ENCODE results near the gene FANCD2OS.

The FANCD2OS gene

GRCh38 chr3:10154335-10155122, 46.5 kb upstream of the FANCD2OS start:
- no peak overlapping the region for H3K4me2 ChIP-seq (ENCODE audit: low read depth, low read length, poor library complexity, severe bottlenecking)
- no peak overlapping the region for H3K4me3 ChIP-seq (ENCODE audit: insufficient read depth, low read length, poor library complexity, severe bottlenecking)
- H2AFZ ChIP-seq (ENCODE audit: low read depth, low read length, severe bottlenecking), result no peak overlapping the region
- H3K9ac ChIP-seq (ENCODE audit: low read length), result no peak overlapping the region
- peaks cover 24% of the 10 kb centered on the region; the same call in 1 of the 2 replicates for H3K36me3 ChIP-seq (ENCODE audit: low read length)
- H3K27me3 ChIP-seq (ENCODE audit: low read length), result no peaks in the 10 kb centered on the region
- TF ChIP-seq CTCF (IDR thresholded peaks at IDR 0.05; ENCODE audit: insufficient read depth, low read length, poor library complexity, severe bottlenecking) (no peak), EZH2phosphoT487 (conservative IDR thresholded peaks at IDR 0.05; ENCODE audit: low read length) (no peak)
- H3F3A ChIP-seq (ENCODE audit: insufficient read depth), result peaks cover 3% of the 10 kb centered on the region; the same call in 1 of the 2 replicates
- no peaks in the 10 kb centered on the region for H3K79me2 ChIP-seq (ENCODE audit: insufficient read depth, low read length)
- H3K9me2 ChIP-seq (replicated peaks; ENCODE audit: insufficient read depth, low read length), result no peaks in the 10 kb centered on the region
- H3K9me3 ChIP-seq (ENCODE audit: insufficient read depth, low read length), result no peaks in the 10 kb centered on the region
- H4K20me1 ChIP-seq (ENCODE audit: low read depth, low read length), result no peaks in the 10 kb centered on the region
- no peak overlapping the region for H3K27ac ChIP-seq (ENCODE audit: low read depth, low read length)

- Histone ChIP-seq H3K79me2 (ENCODE audit: insufficient read depth, low read length) (peaks cover 24% of the 10 kb centered on the region), H3K9me3 (ENCODE audit: insufficient read depth, low read length) (no peaks in the 10 kb centered on the region), H3K9ac (ENCODE audit: low read length) (no peak overlapping the region), H3K9me2 (replicated peaks; ENCODE audit: insufficient read depth, low read length) (no peaks in the 10 kb centered on the region), H3F3A (ENCODE audit: insufficient read depth) (peaks cover 3% of the 10 kb centered on the region; the same call in 1 of the 2 replicates), H3K27me3 (ENCODE audit: low read length) (no peaks in the 10 kb centered on the region), H4K20me1 (ENCODE audit: low read depth, low read length) (no peaks in the 10 kb centered on the region), H3K36me3 (ENCODE audit: low read length) (peaks cover 25% of the 10 kb centered on the region; the same call in 1 of the 2 replicates), H3K27ac (ENCODE audit: low read depth, low read length) (no peak overlapping the region), H3K4me2 (ENCODE audit: low read depth, low read length, poor library complexity, severe bottlenecking) (no peak overlapping the region), H2AFZ (ENCODE audit: low read depth, low read length, severe bottlenecking) (no peak overlapping the region), H3K4me3 (ENCODE audit: insufficient read depth, low read length, poor library complexity, severe bottlenecking) (no peak overlapping the region)
- TF ChIP-seq CTCF (IDR thresholded peaks at IDR 0.05; ENCODE audit: insufficient read depth, low read length, poor library complexity, severe bottlenecking), result no peak
- TF ChIP-seq EZH2phosphoT487 (conservative IDR thresholded peaks at IDR 0.05; ENCODE audit: low read length), result no peak
Measured at GRCh38 chr3:10150987-10151386, 42.9 kb upstream of the FANCD2OS start.

- Histone ChIP-seq H3K9me3 (ENCODE audit: insufficient read depth, low read length) (no peaks in the 10 kb centered on the region), H4K20me1 (ENCODE audit: low read depth, low read length) (no peaks in the 10 kb centered on the region), H3F3A (ENCODE audit: insufficient read depth) (peaks cover 3% of the 10 kb centered on the region; the same call in 1 of the 2 replicates), H3K79me2 (ENCODE audit: insufficient read depth, low read length) (peaks cover 42% of the 10 kb centered on the region), H3K36me3 (ENCODE audit: low read length) (peaks cover 25% of the 10 kb centered on the region; the same call in 1 of the 2 replicates), H3K4me2 (ENCODE audit: low read depth, low read length, poor library complexity, severe bottlenecking) (no peak overlapping the region), H2AFZ (ENCODE audit: low read depth, low read length, severe bottlenecking) (no peak overlapping the region), H3K9ac (ENCODE audit: low read length) (no peak overlapping the region), H3K27me3 (ENCODE audit: low read length) (no peaks in the 10 kb centered on the region), H3K27ac (ENCODE audit: low read depth, low read length) (no peak overlapping the region), H3K9me2 (replicated peaks; ENCODE audit: insufficient read depth, low read length) (no peaks in the 10 kb centered on the region), H3K4me3 (ENCODE audit: insufficient read depth, low read length, poor library complexity, severe bottlenecking) (no peak overlapping the region)
- TF ChIP-seq CTCF (IDR thresholded peaks at IDR 0.05; ENCODE audit: insufficient read depth, low read length, poor library complexity, severe bottlenecking) (no peak), EZH2phosphoT487 (conservative IDR thresholded peaks at IDR 0.05; ENCODE audit: low read length) (no peak)
Measured at GRCh38 chr3:10149226-10149625, 41.2 kb upstream of the FANCD2OS start.
